Middle frontal gyrus (tissue), 1 donor: ENCODE measurements around the gene GNAI2.

Experiments
- DNase-seq: peaks from one replicate; pipeline ENCODE4 v3.0.0-alpha.2; 2015; ENCODE audit warnings: low spot score; ENCODE audit errors: extremely low spot score

GNAI2 gene

DNA sequence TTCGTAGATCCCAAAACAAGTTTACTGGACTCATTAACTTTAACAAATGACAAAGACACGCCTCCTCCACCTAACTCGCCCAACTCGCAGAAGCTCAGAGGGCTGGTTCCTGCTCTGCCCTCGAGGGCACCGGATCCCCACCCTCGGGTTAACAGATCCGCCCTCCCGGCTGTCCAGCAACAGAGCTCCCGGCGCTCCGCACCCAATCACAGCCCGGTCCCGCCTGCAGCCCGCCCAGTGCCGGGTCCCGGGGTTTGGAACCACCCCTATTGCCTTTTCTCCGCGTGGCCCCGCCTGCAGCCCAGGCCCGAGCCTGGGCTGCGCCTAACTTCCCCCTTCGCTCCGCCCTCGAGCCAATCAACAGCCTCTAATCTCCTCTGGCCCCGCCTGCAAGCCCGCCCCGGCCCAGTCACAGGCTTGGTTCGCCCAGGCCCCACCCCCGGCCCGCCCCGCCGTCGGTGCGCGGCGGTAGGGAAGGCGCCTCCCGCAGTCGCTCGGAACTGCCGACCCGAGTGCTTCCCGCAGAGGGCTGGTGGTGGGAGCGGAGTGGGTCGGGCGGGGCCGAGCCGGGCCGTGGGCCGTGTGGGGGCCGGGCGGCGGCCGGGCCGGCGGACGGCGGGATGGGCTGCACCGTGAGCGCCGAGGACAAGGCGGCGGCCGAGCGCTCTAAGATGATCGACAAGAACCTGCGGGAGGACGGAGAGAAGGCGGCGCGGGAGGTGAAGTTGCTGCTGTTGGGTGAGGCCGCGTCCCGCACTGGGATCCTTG lies at the start of gene GNAI2:
TSS of gene GNAI2 (plus strand) at position 489 of the 768 bp plus-strand sequence. CDS start at position 621, 132 bp downstream.
- DNase-seq = peak; percentile 98

DNA sequence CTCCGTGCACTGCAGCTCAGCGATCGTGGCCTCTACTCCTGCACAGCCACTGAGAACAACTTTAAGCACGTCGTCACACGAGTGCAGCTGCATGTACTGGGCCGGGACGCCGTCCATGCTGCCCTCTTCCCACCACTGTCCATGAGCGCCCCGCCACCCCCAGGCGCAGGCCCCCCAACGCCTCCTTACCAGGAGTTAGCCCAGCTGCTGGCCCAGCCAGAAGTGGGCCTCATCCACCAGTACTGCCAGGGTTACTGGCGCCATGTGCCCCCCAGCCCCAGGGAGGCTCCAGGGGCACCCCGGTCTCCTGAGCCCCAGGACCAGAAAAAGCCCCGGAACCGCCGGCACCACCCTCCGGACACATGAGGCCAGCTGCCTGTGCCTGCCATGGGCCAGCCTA lies 48.3 kb upstream of the GNAI2 start:
- no peak for DNase-seq

DNA sequence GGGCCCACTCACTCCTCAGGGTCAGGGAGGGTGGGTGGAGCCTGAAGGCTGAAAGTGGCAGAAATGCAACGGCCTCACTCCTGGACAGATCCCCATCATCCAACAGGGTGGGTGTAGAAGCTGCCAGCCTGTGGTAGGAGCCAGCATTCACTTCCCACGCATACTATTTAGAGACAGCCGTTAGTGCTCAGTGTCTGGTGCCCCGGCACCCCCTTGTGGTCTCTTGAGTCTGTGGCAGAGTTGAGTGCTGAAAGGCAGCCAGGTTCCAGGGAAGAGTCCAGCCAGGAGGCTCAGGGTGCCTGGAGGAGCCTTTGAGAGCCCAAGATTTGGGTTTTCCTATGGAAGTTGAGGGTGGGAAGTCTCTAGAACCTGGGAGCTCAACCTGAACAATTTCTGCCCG lies 46.7 kb upstream of the GNAI2 start:
- peak; percentile 69 for DNase-seq

DNA sequence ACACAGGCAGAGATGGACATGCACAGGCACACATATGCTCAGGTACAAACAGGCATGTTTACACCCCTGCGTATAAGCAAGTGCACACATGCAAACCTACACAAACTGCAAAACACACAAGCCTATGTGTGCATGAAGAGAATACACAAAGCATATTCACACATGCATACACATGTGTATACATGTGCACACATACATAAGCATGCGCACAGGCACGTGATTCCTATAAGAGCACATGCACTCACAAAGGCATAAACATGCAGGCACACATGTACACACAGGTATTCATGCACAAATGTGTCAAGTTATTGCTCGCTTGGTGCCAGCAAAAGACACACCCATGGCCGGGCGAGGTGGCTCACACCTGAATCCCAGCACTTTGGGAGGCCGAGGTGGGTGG lies 46.0 kb upstream of the GNAI2 start:
- no peak for DNase-seq

DNA sequence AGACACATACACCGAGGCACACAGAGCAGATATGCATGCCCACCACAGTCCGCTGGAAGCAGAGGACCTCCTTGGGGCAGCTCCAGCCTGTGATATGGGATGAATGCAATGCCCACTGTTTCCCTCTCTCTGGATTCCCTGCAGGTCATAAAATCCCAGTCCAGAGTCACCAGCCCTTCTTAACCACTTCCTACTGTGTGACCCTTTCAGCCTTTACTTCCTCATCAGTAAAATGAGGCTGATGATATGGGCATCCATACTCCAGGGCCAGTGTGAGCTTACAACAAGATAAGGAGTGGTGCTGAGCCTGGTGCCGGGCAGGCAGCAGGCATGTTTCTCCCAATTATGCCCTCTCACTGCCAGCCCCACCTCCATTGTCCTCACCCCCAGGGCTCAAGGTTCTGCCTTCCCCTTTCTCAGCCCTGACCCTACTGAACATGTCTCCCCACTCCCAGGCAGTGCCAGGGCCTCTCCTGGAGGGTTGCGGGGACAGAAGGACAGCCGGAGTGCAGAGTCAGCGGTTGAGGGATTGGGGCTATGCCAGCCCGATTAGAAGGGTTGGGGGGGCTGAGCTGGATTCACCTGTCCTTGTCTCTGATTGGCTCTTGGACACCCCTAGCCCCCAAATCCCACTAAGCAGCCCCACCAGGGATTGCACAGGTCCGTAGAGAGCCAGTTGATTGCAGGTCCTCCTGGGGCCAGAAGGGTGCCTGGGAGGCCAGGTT lies 44.9 kb upstream of the GNAI2 start, which contains the start of gene GNAT1:
TSS of gene GNAT1 (plus strand) at position 675 of the 725 bp plus-strand sequence. CDS start 116 bp downstream, outside the sequence.
- no peak for DNase-seq

DNA sequence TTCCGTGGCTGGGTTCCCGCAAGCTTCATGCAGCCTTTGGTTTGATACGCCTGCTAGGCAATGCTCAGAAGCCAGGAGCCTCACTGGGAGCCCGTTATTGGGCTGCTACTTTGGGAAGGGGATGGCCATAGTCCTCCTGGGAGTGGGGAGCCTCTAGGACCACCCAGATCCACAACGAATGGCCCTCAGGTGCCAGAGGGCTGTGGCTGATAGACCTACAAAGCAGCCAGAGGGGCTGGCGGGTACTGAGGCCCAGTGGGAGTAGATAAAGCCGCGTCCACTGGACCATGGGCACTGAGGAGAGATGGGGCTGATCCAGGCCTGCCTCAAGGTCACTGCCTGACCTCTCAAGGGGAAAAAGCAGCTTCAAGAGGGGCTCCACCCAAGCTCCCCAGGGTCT lies 43.9 kb upstream of the GNAI2 start:
- no peak for DNase-seq

DNA sequence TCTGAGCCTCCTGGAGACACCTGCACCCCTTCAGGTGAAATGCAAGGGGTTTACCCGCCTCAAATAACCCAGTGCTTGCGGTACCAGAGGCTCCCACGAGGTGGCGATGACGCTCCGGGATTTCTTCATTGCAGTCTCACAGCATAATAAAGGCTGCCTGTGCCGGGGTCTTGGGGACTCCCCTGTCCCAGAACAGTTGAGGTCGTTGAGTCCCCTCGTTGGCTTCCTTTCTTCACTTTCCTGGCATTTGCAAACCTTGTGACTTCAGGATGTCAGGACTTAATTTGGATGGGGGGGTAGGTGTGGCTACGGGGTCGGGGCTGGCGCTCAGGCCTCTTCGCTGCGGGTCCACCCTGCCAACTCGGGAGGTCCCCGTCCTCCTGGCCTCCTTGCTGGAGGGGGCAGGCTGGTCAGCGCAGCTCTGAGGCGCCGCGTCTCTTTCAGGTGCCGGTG lies 43.3 kb upstream of the GNAI2 start:
- peak; percentile 41 for DNase-seq

DNA sequence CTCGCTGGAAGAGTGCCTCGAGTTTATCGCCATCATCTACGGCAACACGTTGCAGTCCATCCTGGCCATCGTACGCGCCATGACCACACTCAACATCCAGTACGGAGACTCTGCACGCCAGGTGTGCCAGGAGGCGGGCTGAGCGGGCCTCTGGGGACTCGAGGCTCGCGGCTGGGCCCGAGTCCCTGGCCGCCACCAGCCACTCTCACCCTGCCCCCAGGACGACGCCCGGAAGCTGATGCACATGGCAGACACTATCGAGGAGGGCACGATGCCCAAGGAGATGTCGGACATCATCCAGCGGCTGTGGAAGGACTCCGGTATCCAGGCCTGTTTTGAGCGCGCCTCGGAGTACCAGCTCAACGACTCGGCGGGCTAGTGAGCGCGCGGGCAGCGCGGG lies 42.7 kb upstream of the GNAI2 start:
- no peak for DNase-seq

DNA sequence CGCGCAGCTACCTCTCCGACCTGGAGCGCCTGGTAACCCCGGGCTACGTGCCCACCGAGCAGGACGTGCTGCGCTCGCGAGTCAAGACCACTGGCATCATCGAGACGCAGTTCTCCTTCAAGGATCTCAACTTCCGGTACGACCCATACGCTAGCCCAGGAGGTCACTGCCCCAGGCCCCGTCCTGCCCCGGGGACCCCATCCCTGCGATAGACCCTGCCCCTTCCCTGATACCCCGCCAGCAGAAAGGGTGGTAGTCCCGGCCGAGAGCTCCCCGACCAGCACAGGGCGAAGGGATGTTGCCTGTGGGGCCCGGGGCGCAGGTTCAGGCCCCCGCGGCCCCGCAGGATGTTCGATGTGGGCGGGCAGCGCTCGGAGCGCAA lies 42.3 kb upstream of the GNAI2 start:
- no peak for DNase-seq

DNA sequence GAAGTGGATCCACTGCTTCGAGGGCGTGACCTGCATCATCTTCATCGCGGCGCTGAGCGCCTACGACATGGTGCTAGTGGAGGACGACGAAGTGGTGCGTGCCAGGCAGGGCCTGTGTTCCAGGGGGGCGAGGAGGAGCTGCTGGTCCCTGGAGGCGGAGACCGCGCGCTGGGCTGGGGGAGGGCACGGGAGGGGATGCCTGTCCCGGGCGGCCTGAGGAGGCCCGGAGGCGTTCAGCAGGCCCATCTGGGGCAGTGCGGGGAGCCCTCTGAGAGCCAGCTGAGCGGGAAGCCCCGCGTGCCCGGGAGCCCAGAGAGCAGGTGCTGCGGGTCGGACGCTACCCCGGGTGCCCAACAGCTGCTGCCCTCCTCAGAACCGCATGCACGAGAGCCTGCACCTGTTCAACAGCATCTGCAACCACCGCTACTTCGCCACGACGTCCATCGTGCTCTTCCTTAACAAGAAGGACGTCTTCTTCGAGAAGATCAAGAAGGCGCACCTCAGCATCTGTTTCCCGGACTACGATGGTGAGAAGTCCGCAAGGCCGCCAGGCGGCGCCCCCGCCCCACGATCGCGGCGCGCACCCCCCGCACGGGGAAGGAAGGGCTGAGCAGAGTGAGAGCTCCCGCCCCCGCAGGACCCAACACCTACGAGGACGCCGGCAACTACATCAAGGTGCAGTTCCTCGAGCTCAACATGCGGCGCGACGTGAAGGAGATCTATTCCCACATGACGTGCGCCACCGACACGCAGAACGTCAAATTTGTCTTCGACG lies 41.7 kb upstream of the GNAI2 start:
- no peak for DNase-seq

DNA sequence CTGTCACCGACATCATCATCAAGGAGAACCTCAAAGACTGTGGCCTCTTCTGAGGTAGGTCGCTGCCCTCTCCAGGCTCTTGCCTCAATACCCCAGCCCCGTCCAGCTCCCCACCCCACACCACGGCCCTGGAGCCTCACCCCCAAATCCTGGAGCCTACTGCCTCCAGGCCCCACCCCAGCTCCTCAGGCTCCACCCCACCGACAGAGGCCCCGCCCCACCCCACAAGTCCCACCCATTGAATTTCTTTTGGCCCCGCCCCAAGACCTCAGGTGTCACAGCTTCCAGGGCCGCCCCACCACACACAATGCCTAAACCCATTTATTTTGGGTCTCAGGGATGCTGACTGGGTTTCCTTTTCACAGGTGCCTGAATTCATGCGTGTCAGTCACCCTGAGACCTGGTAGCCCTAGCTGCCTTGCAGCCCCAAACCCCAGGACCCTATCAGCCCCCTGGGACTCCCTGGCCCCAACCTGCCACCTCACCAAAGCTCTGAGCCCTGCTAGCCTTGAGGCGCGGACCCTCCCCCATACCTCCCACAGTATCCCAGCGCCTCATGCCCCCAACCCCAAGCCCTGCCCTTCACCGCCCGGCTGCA lies 41.0 kb upstream of the GNAI2 start:
- no peak for DNase-seq

DNA sequence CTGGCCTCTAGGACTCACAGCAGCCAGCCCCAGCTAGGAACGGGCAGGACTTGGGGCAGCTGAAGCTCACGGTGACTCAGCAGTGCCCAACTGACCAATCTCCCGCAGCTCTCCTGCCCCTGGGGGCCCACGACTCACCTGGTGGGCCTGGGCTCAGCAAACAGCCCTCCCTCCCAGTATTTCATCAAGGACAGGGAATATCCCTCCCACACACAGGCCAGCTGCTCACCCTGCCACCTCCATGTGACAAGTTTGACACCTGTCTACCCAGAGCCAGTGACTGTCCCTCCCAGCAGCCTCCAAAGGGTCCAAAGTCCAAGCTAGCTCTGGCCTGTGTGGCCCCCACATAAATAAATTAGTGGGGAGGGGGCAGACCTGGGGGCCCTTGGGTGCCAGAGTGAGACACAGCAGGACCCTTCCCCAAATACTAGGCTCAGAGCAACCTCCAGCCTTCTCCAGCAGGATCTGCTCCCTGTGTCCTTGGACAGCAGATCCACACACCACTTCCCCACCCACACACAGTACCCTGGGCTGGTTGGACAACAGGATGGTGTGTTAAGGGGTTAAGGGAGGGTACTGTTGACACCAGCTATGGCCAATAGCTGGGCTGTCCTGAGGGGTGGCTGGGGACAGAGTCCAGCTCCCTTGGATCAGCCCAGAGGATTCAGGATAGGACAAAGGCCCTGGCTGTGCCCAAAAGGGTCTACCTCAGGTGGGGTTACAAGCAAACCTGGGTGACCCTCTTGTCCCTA lies 40.3 kb upstream of the GNAI2 start:
- no peak for DNase-seq

DNA sequence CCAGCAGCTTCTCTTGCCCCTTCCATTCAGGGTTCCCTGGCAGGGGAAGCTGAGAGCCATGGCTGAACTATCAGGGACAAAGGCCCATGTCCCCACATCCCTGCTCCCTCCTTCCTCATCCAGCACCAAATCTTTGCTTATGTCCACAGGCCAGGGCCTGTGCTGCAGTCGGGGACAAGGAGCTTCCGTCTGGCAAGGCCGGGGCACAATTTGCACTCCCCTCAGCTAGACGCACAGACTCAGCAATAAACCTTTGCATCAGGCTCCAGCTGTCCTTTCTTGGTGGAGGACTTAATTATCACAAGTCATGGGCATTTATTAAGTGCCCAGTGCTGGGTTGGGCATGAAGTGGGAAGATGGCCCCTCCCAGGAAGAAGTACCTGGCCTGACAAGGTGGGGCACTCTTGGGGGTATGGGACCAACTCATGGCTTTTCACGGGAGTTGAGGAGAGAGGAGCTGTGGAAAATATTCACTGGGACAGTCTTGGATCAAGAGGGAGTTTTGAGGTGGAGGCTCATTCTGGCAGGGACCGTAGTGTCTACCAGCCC lies 39.7 kb upstream of the GNAI2 start:
- no peak for DNase-seq

DNA sequence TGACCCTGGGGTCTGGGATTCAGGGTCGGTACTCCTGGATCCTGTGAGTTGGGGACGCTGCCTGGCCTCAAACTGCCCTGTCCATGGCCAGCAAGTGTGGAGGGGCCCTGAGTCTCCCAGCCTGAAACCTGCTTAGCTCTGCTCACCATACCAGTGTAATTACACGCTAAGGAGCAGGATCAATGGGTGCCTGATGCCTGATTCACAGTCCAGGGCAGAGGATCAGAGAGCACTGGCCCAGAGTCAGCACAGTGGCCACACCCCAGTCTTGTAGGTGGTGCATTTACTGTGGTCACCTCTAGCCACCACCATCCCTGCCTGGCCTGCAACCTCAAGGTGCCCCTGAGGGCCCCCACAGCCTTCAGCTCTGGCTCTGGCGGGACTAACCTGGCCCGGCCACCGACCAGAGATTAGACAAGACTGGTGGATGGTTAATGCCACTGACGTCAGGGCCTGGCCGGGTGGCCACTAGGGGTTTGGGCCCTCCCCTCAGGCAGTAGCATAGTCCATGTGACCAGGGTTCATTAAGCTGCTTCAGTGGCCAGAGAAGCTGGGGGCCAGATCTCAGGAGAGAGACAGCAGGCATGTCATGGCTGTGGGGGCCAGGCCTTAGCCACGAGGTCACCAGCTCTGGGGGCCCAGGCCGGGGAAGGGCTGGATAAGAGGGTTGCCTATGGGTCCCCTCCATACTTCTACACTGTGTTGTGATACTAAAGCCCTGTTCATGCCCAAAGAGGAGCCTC lies 34.3 kb upstream of the GNAI2 start:
- DNase-seq = no peak

DNA sequence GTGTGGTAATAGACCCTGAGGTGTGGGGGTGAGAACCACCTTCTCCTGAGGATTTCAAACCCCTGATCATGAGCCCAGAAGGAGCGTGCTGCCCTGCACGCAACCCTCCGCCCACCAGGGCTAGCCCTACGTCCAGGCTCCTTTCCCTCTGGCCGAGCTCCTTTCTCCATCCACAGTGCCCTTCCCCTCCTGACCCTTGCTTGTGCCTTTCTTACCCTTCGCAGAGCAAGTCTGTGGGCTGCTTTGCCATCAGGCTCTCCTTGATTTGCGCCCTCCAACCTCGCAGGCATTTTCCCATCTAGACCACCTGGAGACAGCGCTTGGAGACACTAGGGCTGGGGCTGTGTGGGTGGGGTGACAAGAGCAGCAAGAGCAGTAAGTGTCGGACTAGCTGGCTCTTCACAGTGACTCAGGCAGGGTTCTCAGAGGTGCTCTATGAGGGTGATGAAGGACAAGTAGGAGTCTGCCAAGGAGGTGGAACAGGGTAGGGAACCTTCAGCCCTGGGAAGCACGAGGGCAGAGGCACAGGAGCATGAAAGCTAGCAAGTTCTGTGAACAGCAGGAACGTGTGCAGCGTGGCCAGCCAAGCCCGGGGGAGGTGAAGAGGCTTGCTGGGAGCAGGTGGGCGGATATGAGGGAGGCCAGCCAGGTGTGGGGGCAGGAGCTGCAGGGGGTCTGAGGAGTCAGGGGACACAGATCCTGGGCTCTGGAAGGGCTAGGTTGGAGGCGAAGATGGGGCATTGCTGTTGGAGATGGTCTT lies 33.5 kb upstream of the GNAI2 start:
- DNase-seq = no peak

DNA sequence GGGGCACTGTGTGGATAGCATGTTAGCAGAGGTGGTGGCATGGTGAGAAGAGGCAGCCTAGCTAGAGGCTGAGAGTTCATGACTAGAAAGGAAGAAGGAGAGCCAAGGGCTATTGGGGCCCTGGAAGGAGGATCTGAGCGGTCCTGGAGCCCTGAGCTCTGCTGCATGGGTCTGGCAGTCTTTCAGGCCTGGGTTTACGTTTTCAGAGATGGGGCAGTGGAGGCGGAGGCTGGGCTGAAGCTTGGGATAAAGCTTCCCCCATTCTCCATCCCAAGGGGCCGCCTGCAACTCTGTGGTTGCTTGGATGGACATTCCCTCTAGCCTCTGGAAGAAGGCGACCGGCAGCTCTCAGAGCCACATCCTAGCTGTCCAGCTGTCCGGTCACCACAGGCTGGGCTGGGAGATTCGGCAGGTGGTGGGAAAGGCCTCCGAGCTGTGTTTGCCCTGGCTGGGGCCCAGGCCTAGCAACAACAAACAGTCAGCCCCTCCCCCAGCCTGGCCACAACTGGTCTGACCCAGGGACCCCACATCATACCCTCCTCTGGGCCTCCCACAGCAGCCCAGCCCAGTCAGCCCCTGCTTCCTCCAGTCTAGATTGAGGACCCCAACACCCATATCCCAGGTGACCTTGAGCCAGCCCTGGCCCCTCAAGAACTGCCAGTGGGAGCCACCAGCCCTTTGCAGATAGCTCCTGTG lies 32.7 kb upstream of the GNAI2 start:
- no peak for DNase-seq

DNA sequence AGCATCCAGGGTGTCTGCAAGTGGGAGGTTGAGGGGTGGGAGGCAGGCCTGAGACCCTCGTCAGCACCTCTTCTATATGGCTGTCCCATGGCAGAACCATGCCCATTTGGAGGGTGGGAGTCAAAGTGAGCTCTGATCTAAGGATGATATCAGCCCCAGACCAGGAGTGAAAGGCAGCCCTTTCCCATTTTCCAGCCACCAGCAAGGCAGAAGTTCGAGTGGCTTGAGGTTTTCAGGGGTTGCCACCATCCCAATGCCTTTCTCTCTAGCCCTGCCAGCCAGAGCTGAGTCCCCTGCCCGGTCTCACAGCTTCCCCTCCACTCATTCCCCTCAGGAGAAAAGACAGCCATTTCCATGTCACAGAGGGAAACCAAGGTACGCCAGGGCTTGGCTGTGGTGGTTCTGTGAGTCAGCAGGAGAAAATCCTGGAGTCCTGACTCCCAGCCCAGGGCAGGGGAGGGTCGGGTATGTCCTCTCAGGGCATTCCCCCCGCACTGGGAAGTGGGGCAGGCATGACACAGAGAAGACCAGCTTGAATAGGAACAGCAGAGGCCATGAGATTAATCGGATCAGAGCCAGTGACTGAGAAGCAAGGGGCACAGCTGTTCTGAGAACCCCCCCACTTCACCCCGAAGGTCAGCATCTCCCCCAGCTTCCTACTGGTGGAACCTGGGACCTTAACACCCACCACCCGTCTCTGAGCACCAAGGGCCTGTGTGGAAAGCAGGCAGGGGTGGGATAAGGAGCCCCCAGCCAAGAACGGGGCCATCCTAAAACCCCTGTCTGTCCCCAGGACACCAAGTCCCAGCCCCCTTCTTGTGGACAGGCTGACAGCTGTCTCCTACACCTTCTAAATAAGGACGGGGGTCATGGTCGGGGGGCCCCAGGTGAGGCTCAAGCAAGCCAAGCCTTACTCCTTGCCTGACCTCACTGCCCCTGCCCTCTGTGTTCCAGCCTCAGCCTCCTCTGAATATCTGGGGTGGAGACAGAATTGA lies 31.9 kb upstream of the GNAI2 start:
- no peak for DNase-seq
